Neural cell (in vitro differentiated cells): ENCODE data around the gene NPTXR. TPM values are rescaled to one million over a fixed set of nuclear protein-coding genes. Genes with fewer than 3 reads are reported as not detected.

ENCODE experiments used
- H2AFZ ChIP-seq: fragments of 200-600, 300-800 bp; sonication (generic), shearing (Covaris generic); 2 replicates; pipeline ENCODE4 v1.6.0; 2014; ENCODE audit warnings: low read depth, mild to moderate bottlenecking, antibody characterized with exemption, low read length, moderate library complexity
- H3F3A ChIP-seq: fragments of 200-600 bp; shearing (Covaris generic); 2 replicates; pipeline ENCODE4 v1.6.1; 2016; ENCODE audit warnings: mild to moderate bottlenecking, moderate library complexity, mixed read lengths, antibody characterized with exemption, low read length; ENCODE audit not compliant: insufficient read depth, poor library complexity, severe bottlenecking
- H3K27ac ChIP-seq: fragments of 200-600, 300-800 bp; sonication (generic), shearing (Covaris generic); 2 replicates; pipeline ENCODE4 v1.5.1; 2014; ENCODE audit warnings: mild to moderate bottlenecking, low read length, moderate library complexity
- H3K27me3 ChIP-seq: fragments of 300-800, 200-600 bp; sonication (generic), shearing (Covaris generic); 2 replicates; pipeline ENCODE4 v1.6.0; 2014; ENCODE audit warnings: mild to moderate bottlenecking, low read depth, low read length, moderate library complexity; ENCODE audit not compliant: insufficient read depth
- H3K36me3 ChIP-seq: fragments of 300-800, 200-600 bp; sonication (generic), shearing (Covaris generic); 2 replicates; pipeline ENCODE4 v1.5.1; 2014; ENCODE audit warnings: mild to moderate bottlenecking, antibody characterized with exemption, low read length, moderate library complexity; ENCODE audit not compliant: insufficient read depth
- H3K4me2 ChIP-seq: fragments of 300-800, 200-600 bp; sonication (generic), shearing (Covaris generic); 2 replicates; pipeline ENCODE4 v1.6.0; 2014; ENCODE audit warnings: mild to moderate bottlenecking, low read length
- H3K4me3 ChIP-seq: fragments of 300-800, 200-600 bp; sonication (generic), shearing (Covaris generic); 2 replicates; pipeline ENCODE4 v1.5.1; 2014; ENCODE audit warnings: mild to moderate bottlenecking, low read length, moderate library complexity
- H3K79me2 ChIP-seq: fragments of 200-600 bp; shearing (Covaris generic); replicated peaks from 2 replicates; pipeline ENCODE4 v1.6.0; 2014; ENCODE audit warnings: mild to moderate bottlenecking, low read length, moderate library complexity; ENCODE audit not compliant: insufficient read depth
- H3K9ac ChIP-seq: fragments of 300-800, 200-600 bp; sonication (generic), shearing (Covaris generic); 2 replicates; pipeline ENCODE4 v1.6.1; 2016; ENCODE audit warnings: mild to moderate bottlenecking, low read length, mixed read lengths
- H3K9me2 ChIP-seq: fragments of 200-600 bp; shearing (Covaris generic); 2 replicates; pipeline ENCODE4 v1.6.1; 2016; ENCODE audit warnings: mild to moderate bottlenecking, low read length, mixed read lengths; ENCODE audit not compliant: insufficient read depth
- H3K9me3 ChIP-seq: fragments of 200-600, 300-800 bp; sonication (generic), shearing (Covaris generic); 2 replicates; pipeline ENCODE4 v1.6.1; 2016; ENCODE audit warnings: mild to moderate bottlenecking, mixed run types, low read length, moderate library complexity, mixed read lengths
- H4K20me1 ChIP-seq: fragments of 200-600 bp; shearing (Covaris generic); 2 replicates; pipeline ENCODE4 v1.6.1; 2016; ENCODE audit warnings: mild to moderate bottlenecking, mixed run types; ENCODE audit not compliant: insufficient read depth
- EP300 ChIP-seq: fragments of 450-650 bp; conservative IDR thresholded peaks from 2 replicates; pipeline ENCODE4 v1.6.1; 2014; ENCODE audit warnings: antibody characterized with exemption, mild to moderate bottlenecking, moderate library complexity; ENCODE audit not compliant: poor library complexity, severe bottlenecking
- EZH2 ChIP-seq: fragments of 200-600, 300-800 bp; shearing (Covaris generic), sonication (generic); IDR thresholded peaks from 2 replicates; pipeline ENCODE4 v1.6.1; 2014; ENCODE audit warnings: antibody characterized with exemption, low read length, borderline replicate concordance, mild to moderate bottlenecking; ENCODE audit not compliant: insufficient read depth, poor library complexity, severe bottlenecking
- MXI1 ChIP-seq: fragments of 450-650 bp; conservative IDR thresholded peaks from 2 replicates; pipeline ENCODE4 v1.6.1; 2014; ENCODE audit warnings: antibody characterized with exemption, mild to moderate bottlenecking; ENCODE audit not compliant: poor library complexity, severe bottlenecking
- POLR2AphosphoS5 ChIP-seq: IDR thresholded peaks from 2 replicates; pipeline ENCODE4 v1.6.1; 2012
- RAD21 ChIP-seq: fragments of 450-650 bp; conservative IDR thresholded peaks from 2 replicates; pipeline ENCODE4 v1.6.1; 2014; ENCODE audit warnings: antibody characterized with exemption, mild to moderate bottlenecking, moderate library complexity
- SMC3 ChIP-seq: fragments of 450-650 bp; conservative IDR thresholded peaks from 2 replicates; pipeline ENCODE4 v1.6.1; 2014; ENCODE audit warnings: antibody characterized with exemption, mild to moderate bottlenecking, moderate library complexity; ENCODE audit not compliant: poor library complexity
- TAF1 ChIP-seq: IDR thresholded peaks from 2 replicates; pipeline ENCODE4 v1.6.1; 2012; ENCODE audit warnings: low read depth
- polyA plus RNA-seq: library from polyadenylated mRNA; depleted of rRNA; stranded (reverse); fragments of >200 nt; gene quantifications from 2 replicates; pipeline ENCODE4 v1.2.3, GENCODE V29; 2014
- TF ChIP-seq, protein P1 (sequence below): IDR thresholded peaks from 2 replicates; pipeline ENCODE4 v1.6.1; 2012; ENCODE audit warnings: borderline replicate concordance
- TF ChIP-seq, protein P2 (sequence below): fragments of 450-650 bp; IDR thresholded peaks from 2 replicates; pipeline ENCODE4 v1.5.1; 2014; ENCODE audit warnings: antibody characterized with exemption, mild to moderate bottlenecking, moderate library complexity; ENCODE audit not compliant: poor library complexity, severe bottlenecking

Gene NPTXR
- polyA plus RNA-seq, 1 donor from 2014 or later: 17.0 TPM

DNA sequence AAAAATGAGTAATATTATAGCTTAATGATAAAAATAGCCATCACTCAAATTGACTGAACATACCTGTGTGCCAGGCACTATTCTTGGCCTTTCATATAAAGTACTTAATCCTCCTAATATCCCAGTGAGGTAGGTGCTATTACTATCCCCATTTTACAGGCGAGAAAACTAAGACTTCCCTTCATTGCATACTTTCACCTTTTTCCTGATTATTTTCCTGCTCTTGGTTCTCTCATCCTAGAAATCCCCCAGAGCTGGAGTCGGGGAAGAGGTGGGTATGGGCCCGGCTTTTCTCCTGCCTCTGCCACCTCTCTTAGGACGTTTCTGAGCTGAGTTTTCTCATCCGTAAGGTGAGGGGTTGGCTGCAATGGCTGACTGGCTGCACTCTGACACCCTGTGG lies 2.2 kb downstream of the NPTXR start:
- Histone ChIP-seq H3K9me3 (no peaks in the 10 kb centered on the region), H3K36me3 (no peaks in the 10 kb centered on the region), H3K27me3 (no peaks in the 10 kb centered on the region), H3K27ac (no peak overlapping the region), H3K9ac (no peak overlapping the region), H4K20me1 (no peaks in the 10 kb centered on the region), H3K4me2 (no peak overlapping the region), H3F3A (no peaks in the 10 kb centered on the region), H3K79me2 (peaks cover 18% of the 10 kb centered on the region), H3K9me2 (no peaks in the 10 kb centered on the region), H3K4me3 (peak overlapping the region; percentile 80), H2AFZ (no peak overlapping the region)
- no peak for TF ChIP-seq EZH2
- TF ChIP-seq RAD21: no peak
- TF ChIP-seq SMC3: no peak
- TF ChIP-seq, protein P1, sequence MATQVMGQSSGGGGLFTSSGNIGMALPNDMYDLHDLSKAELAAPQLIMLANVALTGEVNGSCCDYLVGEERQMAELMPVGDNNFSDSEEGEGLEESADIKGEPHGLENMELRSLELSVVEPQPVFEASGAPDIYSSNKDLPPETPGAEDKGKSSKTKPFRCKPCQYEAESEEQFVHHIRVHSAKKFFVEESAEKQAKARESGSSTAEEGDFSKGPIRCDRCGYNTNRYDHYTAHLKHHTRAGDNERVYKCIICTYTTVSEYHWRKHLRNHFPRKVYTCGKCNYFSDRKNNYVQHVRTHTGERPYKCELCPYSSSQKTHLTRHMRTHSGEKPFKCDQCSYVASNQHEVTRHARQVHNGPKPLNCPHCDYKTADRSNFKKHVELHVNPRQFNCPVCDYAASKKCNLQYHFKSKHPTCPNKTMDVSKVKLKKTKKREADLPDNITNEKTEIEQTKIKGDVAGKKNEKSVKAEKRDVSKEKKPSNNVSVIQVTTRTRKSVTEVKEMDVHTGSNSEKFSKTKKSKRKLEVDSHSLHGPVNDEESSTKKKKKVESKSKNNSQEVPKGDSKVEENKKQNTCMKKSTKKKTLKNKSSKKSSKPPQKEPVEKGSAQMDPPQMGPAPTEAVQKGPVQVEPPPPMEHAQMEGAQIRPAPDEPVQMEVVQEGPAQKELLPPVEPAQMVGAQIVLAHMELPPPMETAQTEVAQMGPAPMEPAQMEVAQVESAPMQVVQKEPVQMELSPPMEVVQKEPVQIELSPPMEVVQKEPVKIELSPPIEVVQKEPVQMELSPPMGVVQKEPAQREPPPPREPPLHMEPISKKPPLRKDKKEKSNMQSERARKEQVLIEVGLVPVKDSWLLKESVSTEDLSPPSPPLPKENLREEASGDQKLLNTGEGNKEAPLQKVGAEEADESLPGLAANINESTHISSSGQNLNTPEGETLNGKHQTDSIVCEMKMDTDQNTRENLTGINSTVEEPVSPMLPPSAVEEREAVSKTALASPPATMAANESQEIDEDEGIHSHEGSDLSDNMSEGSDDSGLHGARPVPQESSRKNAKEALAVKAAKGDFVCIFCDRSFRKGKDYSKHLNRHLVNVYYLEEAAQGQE: no peak
- TF ChIP-seq EP300: no peak

DNA sequence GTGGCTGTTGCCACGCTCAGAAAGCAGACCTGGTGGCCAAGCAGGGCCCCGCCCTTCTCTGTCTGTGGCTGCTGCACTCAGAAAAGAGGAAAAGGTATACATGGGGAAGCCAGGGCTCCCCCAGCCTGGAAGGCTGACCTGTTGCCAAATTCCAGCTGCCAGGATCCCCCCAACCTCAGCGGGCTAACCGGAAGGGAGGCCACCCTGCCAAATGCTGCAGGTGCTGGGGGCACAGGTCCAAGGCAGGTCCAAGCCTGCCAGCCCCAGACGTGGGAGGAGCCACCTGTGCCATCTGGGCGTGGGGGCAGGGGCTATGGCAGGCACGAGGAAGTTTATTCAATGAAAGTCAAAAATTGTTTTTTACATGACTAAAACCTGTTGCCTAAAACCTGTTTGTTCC lies 2.6 kb downstream of the NPTXR start:
- H3F3A ChIP-seq: no peaks in the 10 kb centered on the region
- H3K9ac ChIP-seq: peak overlapping the region; percentile 65
- H3K79me2 ChIP-seq: peaks cover 18% of the 10 kb centered on the region
- no peaks in the 10 kb centered on the region for H3K9me3 ChIP-seq
- H3K9me2 ChIP-seq: no peaks in the 10 kb centered on the region
- H3K27me3 ChIP-seq: no peaks in the 10 kb centered on the region
- H4K20me1 ChIP-seq: no peaks in the 10 kb centered on the region
- H3K27ac ChIP-seq: peak overlapping the region; percentile 93
- peak overlapping the region; percentile 80 for H3K4me3 ChIP-seq
- H3K4me2 ChIP-seq: no peak overlapping the region
- no peaks in the 10 kb centered on the region for H3K36me3 ChIP-seq
- TF ChIP-seq TAF1 (no peak), SMC3 (no peak), POLR2AphosphoS5 (no peak), MXI1 (no peak), RAD21 (no peak), EP300 (no peak), EZH2 (no peak)
- TF ChIP-seq, protein P1: no peak
- TF ChIP-seq, protein P2, sequence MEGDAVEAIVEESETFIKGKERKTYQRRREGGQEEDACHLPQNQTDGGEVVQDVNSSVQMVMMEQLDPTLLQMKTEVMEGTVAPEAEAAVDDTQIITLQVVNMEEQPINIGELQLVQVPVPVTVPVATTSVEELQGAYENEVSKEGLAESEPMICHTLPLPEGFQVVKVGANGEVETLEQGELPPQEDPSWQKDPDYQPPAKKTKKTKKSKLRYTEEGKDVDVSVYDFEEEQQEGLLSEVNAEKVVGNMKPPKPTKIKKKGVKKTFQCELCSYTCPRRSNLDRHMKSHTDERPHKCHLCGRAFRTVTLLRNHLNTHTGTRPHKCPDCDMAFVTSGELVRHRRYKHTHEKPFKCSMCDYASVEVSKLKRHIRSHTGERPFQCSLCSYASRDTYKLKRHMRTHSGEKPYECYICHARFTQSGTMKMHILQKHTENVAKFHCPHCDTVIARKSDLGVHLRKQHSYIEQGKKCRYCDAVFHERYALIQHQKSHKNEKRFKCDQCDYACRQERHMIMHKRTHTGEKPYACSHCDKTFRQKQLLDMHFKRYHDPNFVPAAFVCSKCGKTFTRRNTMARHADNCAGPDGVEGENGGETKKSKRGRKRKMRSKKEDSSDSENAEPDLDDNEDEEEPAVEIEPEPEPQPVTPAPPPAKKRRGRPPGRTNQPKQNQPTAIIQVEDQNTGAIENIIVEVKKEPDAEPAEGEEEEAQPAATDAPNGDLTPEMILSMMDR: no peak
- H2AFZ ChIP-seq: no peak overlapping the region
